T1000 (cell line): ENCODE data around the gene NNT.
A peak's percentile ranks its signal among the peaks of the same experiment; 100 is the strongest.
"Not testable (repeated sequence)": the region's sequence is repeated elsewhere in the genome, so short reads cannot be mapped to it uniquely, and the experiment has no call there.

Experiments used
- DNase-seq: peaks from one replicate; lab custom pipeline; 2025; ENCODE audit warnings: mixed read lengths; lab: John Stamatoyannopoulos, UW

Gene NNT

GRCh38 chr5:43602461-43603343 lies at the start of gene NNT:
Gene NNT, plus strand, starts transcription at chr5:43603180. Its CDS starts 6,016 bp downstream, at chr5:43609196.
- DNase-seq = peak; percentile 16

GRCh38 chr5:43553381-43553780 lies 49.6 kb upstream of the NNT start:
- DNase-seq = no peak

- DNase-seq = no peak
Observed at GRCh38 chr5:43554497-43554896, 48.5 kb upstream of the NNT start.

GRCh38 chr5:43555895-43556606 lies 46.9 kb upstream of the NNT start:
- no peak for DNase-seq

GRCh38 chr5:43556607-43556856 lies 46.4 kb upstream of the NNT start:
- not testable (repeated sequence) for DNase-seq

- peak; percentile 90 for DNase-seq
Observed at GRCh38 chr5:43556857-43557542, 46.0 kb upstream of the NNT start, which contains the start of gene PAIP1. Gene PAIP1, minus strand, starts transcription at chr5:43557077. Its CDS starts 231 bp downstream, at chr5:43556846.

- DNase-seq = no peak
Observed at GRCh38 chr5:43560128-43560527, 42.9 kb upstream of the NNT start.

GRCh38 chr5:43561356-43561755 lies 41.6 kb upstream of the NNT start:
- DNase-seq = no peak

GRCh38 chr5:43563321-43563720 lies 39.7 kb upstream of the NNT start:
- DNase-seq = no peak

GRCh38 chr5:43564289-43564850 lies 38.6 kb upstream of the NNT start:
- DNase-seq = no peak

- DNase-seq = no peak
Observed at GRCh38 chr5:43565043-43565442, 37.9 kb upstream of the NNT start.

- no peak for DNase-seq
Observed at GRCh38 chr5:43567967-43568366, 35.0 kb upstream of the NNT start.

GRCh38 chr5:43569236-43569746 lies 33.7 kb upstream of the NNT start:
- no peak for DNase-seq

- no peak for DNase-seq
Observed at GRCh38 chr5:43570450-43571158, 32.4 kb upstream of the NNT start.

GRCh38 chr5:43571237-43571636 lies 31.7 kb upstream of the NNT start:
- no peak for DNase-seq

GRCh38 chr5:43572357-43572756 lies 30.6 kb upstream of the NNT start:
- DNase-seq = no peak

- no peak for DNase-seq
Observed at GRCh38 chr5:43573058-43573457, 29.9 kb upstream of the NNT start.

- not testable (repeated sequence) for DNase-seq
Observed at GRCh38 chr5:43580402-43581210, 22.4 kb upstream of the NNT start.

GRCh38 chr5:43581398-43581797 lies 21.6 kb upstream of the NNT start:
- no peak for DNase-seq

- DNase-seq = no peak
Observed at GRCh38 chr5:43582082-43583005, 20.6 kb upstream of the NNT start.
